Measurements from ENCODE around the gene TBX4.

DNA sequence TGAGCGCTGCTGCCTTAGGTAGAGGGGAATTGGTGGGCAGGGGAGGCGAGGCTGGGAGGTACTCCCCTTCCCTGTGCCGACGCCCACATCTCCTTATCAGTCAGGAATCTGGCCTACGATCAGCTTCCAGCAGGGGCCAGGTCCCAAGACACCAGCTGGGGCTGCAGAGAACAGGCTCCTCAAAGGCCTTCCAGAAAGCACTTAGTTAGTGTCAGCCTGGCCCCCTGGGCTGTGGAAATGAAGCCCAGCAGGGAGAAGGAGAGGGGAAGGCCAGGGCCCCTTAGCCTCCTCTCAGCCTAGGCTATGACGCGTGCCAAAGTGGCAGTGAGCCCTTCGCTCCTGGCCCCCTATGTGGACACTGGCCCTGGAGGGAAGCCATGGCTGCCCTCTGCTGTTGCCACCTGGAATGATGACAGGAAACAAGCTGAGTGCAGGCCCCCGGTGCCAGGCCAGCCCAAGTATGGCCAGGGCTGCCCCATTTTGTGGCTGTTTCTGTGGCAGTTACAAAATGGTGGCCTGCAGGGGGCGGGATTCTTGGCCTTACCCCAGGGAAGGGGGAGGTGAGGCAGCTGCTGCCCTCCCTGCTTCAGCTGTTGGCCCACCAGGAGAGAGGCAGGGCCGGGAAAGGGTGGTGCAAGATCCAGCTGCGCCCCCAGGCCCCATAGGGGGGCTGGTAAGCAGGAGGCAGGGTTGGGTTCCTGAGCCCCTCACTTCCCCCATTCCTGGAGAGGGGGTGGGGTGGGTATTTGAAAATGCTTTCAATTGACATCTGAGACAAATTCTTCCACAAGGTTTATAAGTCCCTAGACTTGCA is 11.3 kb downstream of the TBX4 start:
- TF ChIP-seq, protein P1, sequence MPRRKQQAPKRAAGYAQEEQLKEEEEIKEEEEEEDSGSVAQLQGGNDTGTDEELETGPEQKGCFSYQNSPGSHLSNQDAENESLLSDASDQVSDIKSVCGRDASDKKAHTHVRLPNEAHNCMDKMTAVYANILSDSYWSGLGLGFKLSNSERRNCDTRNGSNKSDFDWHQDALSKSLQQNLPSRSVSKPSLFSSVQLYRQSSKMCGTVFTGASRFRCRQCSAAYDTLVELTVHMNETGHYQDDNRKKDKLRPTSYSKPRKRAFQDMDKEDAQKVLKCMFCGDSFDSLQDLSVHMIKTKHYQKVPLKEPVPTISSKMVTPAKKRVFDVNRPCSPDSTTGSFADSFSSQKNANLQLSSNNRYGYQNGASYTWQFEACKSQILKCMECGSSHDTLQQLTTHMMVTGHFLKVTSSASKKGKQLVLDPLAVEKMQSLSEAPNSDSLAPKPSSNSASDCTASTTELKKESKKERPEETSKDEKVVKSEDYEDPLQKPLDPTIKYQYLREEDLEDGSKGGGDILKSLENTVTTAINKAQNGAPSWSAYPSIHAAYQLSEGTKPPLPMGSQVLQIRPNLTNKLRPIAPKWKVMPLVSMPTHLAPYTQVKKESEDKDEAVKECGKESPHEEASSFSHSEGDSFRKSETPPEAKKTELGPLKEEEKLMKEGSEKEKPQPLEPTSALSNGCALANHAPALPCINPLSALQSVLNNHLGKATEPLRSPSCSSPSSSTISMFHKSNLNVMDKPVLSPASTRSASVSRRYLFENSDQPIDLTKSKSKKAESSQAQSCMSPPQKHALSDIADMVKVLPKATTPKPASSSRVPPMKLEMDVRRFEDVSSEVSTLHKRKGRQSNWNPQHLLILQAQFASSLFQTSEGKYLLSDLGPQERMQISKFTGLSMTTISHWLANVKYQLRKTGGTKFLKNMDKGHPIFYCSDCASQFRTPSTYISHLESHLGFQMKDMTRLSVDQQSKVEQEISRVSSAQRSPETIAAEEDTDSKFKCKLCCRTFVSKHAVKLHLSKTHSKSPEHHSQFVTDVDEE (CRISPR knock-in tag; IDR thresholded peaks at IDR 0.05), result no peak
- no peak for TF ChIP-seq ZFP30 (CRISPR knock-in tag; IDR thresholded peaks at IDR 0.05)
- TF ChIP-seq ZNF8 (CRISPR knock-in tag; IDR thresholded peaks at IDR 0.05), result no peak
- TF ChIP-seq, protein P2, sequence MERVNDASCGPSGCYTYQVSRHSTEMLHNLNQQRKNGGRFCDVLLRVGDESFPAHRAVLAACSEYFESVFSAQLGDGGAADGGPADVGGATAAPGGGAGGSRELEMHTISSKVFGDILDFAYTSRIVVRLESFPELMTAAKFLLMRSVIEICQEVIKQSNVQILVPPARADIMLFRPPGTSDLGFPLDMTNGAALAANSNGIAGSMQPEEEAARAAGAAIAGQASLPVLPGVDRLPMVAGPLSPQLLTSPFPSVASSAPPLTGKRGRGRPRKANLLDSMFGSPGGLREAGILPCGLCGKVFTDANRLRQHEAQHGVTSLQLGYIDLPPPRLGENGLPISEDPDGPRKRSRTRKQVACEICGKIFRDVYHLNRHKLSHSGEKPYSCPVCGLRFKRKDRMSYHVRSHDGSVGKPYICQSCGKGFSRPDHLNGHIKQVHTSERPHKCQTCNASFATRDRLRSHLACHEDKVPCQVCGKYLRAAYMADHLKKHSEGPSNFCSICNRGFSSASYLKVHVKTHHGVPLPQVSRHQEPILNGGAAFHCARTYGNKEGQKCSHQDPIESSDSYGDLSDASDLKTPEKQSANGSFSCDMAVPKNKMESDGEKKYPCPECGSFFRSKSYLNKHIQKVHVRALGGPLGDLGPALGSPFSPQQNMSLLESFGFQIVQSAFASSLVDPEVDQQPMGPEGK (CRISPR knock-in tag; IDR thresholded peaks at IDR 0.05; ENCODE audit: borderline replicate concordance), result no peak
- TF ChIP-seq, protein P3, sequence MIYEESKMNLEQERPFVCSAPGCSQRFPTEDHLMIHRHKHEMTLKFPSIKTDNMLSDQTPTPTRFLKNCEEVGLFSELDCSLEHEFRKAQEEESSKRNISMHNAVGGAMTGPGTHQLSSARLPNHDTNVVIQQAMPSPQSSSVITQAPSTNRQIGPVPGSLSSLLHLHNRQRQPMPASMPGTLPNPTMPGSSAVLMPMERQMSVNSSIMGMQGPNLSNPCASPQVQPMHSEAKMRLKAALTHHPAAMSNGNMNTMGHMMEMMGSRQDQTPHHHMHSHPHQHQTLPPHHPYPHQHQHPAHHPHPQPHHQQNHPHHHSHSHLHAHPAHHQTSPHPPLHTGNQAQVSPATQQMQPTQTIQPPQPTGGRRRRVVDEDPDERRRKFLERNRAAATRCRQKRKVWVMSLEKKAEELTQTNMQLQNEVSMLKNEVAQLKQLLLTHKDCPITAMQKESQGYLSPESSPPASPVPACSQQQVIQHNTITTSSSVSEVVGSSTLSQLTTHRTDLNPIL (CRISPR knock-in tag; IDR thresholded peaks at IDR 0.05; ENCODE audit: low read depth), result no peak
- no peak for TF ChIP-seq TCF4 (CRISPR knock-in tag; IDR thresholded peaks at IDR 0.05; ENCODE audit: borderline replicate concordance)
- no peak for TF ChIP-seq ZFP3 (CRISPR knock-in tag; IDR thresholded peaks at IDR 0.05)
- TF ChIP-seq OSR1 (CRISPR knock-in tag; IDR thresholded peaks at IDR 0.05), result no peak
